CD4-positive, alpha-beta memory T cell (primary cell): Measurements from ENCODE around the gene AAR2. TPM values are rescaled to one million over a fixed set of nuclear protein-coding genes. Genes with fewer than 3 reads are reported as not detected.
A peak's percentile ranks its signal among the peaks of the same experiment; 100 is the strongest.

Source experiments
- CTCF ChIA-PET: fragments of 350-600 bp; sonication (Branson Sonifier 250); formaldehyde crosslinking; loops from one replicate; lab custom pipeline; 2021; ENCODE audit warnings: inconsistent platforms; ENCODE audit not compliant: partially characterized antibody; lab: Charles Lee
- POLR2A ChIA-PET: fragments of 350-600 bp; sonication (Branson Sonifier 250); formaldehyde crosslinking; loops from one replicate; lab custom pipeline; 2021; ENCODE audit not compliant: partially characterized antibody; lab: Charles Lee
- DNase-seq, 5 donors: peaks; one replicate each; pipeline versions ENCODE4 v3.0.0 to v3.0.0-alpha.2; 2020 to 2022; ENCODE audit warnings: mixed read lengths in 1 of 5
- H3K27ac ChIP-seq: one replicate; pipeline ENCODE4 v1.7.0; 2013; ENCODE audit warnings: low read depth, low read length
- H3K27me3 ChIP-seq: 2 replicates; pipeline ENCODE4 v1.7.0; 2013; ENCODE audit warnings: mild to moderate bottlenecking, low read length, moderate library complexity; ENCODE audit not compliant: insufficient read depth
- H3K36me3 ChIP-seq: 2 replicates; pipeline ENCODE4 v1.7.0; 2013; ENCODE audit warnings: mild to moderate bottlenecking, low read length, moderate library complexity; ENCODE audit not compliant: insufficient read depth
- H3K4me1 ChIP-seq: 2 replicates; pipeline ENCODE4 v1.7.0; 2013; ENCODE audit warnings: mild to moderate bottlenecking, low read length, moderate library complexity; ENCODE audit not compliant: insufficient read depth
- H3K4me3 ChIP-seq, 2 donors: one replicate each; pipeline ENCODE4 v1.7.0; 2013; ENCODE audit warnings: low read length in 2 of 2, mild to moderate bottlenecking in 1 of 2
- H3K9me3 ChIP-seq, 2 donors: one replicate each; pipeline ENCODE4 v1.7.0; 2013; ENCODE audit warnings: low read length in 2 of 2, control low read depth in 1 of 2; ENCODE audit not compliant: control insufficient read depth in 1 of 2
- H3K27ac Mint-ChIP-seq, 7 donors: one replicate each; pipeline ENCODE4 v1.8.0; 2020 to 2021; ENCODE audit warnings: mixed read lengths in 7 of 7, mild to moderate bottlenecking in 6 of 7, inconsistent platforms in 3 of 7, moderate library complexity in 3 of 7
- H3K27me3 Mint-ChIP-seq, 2 donors: one replicate each; pipeline ENCODE4 v1.8.0; 2020 to 2021; ENCODE audit warnings: mixed read lengths in 2 of 2
- H3K36me3 Mint-ChIP-seq, 2 donors: one replicate each; pipeline ENCODE4 v1.8.0; 2020 to 2021; ENCODE audit warnings: mixed read lengths in 2 of 2, inconsistent platforms in 1 of 2, mild to moderate bottlenecking in 1 of 2
- H3K4me1 Mint-ChIP-seq, 4 donors: one replicate each; pipeline ENCODE4 v1.8.0; 2020 to 2021; ENCODE audit warnings: mixed read lengths in 4 of 4, mild to moderate bottlenecking in 1 of 4
- H3K4me3 Mint-ChIP-seq, 8 donors: one replicate each; pipeline ENCODE4 v1.8.0; 2020 to 2021; ENCODE audit warnings: mixed read lengths in 8 of 8, mild to moderate bottlenecking in 7 of 8, moderate library complexity in 6 of 8, inconsistent platforms in 3 of 8
- H3K9me3 Mint-ChIP-seq, 8 donors: one replicate each; pipeline ENCODE4 v1.8.0; 2020 to 2021; ENCODE audit warnings: mixed read lengths in 8 of 8, mild to moderate bottlenecking in 5 of 8, inconsistent platforms in 3 of 8, moderate library complexity in 1 of 8
- intact Hi-C: fragments of 100-400 bp; cut with micrococcal nuclease; formaldehyde crosslinking; loops from one replicate; pipeline ENCODE4 v1.15.1; 2023
- polyA plus RNA-seq, 2 donors: library from polyadenylated mRNA; unstranded; fragments of 300-500 nt; fragmentation: Illumina TruSeq; gene quantifications; one replicate each; pipeline ENCODE4 v1.2.3, GENCODE V29; 2021
- total RNA-seq, 2 experiments: library from RNA; stranded (reverse); gene quantifications; one replicate each; pipeline ENCODE4 v1.2.3, GENCODE V29; 2021

The AAR2 gene, protein sequence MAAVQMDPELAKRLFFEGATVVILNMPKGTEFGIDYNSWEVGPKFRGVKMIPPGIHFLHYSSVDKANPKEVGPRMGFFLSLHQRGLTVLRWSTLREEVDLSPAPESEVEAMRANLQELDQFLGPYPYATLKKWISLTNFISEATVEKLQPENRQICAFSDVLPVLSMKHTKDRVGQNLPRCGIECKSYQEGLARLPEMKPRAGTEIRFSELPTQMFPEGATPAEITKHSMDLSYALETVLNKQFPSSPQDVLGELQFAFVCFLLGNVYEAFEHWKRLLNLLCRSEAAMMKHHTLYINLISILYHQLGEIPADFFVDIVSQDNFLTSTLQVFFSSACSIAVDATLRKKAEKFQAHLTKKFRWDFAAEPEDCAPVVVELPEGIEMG
- 10 to 100 TPM; 21.7 to 23.0 TPM for total RNA-seq
- 10 to 100 TPM; 42.2 to 54.3 TPM for polyA plus RNA-seq

DNA sequence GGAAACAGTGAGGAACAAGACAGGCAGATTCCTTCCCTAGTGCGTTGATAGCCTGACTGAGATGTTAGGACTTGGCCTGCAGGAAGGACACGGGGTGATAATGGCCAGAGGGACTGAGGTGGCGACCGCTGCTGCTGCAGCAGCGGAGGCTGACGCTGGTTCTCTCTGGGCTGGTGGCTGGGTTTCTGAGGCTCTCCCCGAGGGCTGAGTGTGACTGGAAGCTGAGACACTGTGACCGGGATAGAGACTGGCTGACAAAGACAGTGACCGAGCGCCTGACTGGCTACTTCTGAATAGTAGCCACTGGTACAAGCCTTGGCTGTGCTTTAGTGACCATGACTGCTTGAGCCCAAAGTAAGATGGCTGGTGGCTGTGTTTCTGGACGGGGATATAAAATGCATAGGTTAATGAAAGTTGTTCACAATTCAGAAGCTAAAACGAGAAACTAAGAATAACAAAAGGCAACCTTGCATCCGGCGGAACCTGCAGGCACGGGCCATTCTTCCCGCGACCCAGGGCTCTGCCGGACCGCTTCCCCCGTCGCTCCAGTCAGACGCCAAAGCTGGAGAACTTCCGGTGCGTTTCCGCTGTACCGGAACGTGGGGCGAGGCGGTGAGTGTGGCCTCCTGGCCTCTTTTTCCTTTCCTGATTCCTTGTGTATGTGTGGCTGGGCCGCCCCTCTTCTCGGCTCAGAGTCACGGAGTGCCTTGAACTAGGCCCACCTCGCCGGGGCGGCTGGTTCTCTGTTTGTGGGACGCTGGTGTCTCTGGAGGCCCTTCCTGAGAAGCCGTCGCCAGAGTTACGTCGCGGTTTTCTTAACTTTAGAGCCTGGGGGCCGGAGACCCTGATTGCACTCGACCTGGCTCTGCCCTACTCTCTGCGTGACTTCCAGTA is at the start of gene AAR2:
AAR2 (plus strand) TSS at position 587 of the 894 bp plus-strand sequence. CDS start 3,391 bp downstream, outside the sequence.
- peaks cover 22 to 53% (median 35%) of the 10 kb centered on the region in 4 donors for H3K4me1 Mint-ChIP-seq
- no peaks in the 10 kb centered on the region for H3K9me3 ChIP-seq
- ChIA-PET CTCF (interaction anchor here (1.0 kb wide), 1 partner anchor 34 kb away, joined by 5 read pairs; no protein-coding TSS in a partner anchor), POLR2A (interaction anchor here (0.8 to 1.1 kb wide), 7 partner anchors 9 to 825 kb away, joined by 3 to 8 read pairs (median 3); partner anchors contain the start of genes CEP250, NDRG3, SCAND1 and UQCC1)
- peaks cover 17% of the 10 kb centered on the region for H3K36me3 ChIP-seq
- H3K36me3 Mint-ChIP-seq = peaks cover 0 to 36% of the 10 kb centered on the region in 2 donors
- peaks cover 0 to under 1% of the 10 kb centered on the region in 2 donors for H3K27me3 Mint-ChIP-seq
- peak within 1 kb of the TSS; percentile 72 to 97 (median 95) for H3K27ac Mint-ChIP-seq
- H3K9me3 Mint-ChIP-seq = peaks cover 0 to 2% (median 0%) of the 10 kb centered on the region in 8 donors
- peak within 1 kb of the TSS; percentile 69 for H3K27ac ChIP-seq
- peaks cover 45% of the 10 kb centered on the region for H3K4me1 ChIP-seq
- intact Hi-C loops = loop anchor here (5.0 kb wide), 2 partner anchors 256 to 824 kb away; partner anchors contain the start of gene UQCC1
- no peaks in the 10 kb centered on the region for H3K27me3 ChIP-seq
- H3K4me3 ChIP-seq = peak within 1 kb of the TSS; percentile 62 to 93
- peak within 1 kb of the TSS; percentile 91 to 98 (median 96) for H3K4me3 Mint-ChIP-seq
- DNase-seq = peak; percentile 74 to 78 (median 74)

DNA sequence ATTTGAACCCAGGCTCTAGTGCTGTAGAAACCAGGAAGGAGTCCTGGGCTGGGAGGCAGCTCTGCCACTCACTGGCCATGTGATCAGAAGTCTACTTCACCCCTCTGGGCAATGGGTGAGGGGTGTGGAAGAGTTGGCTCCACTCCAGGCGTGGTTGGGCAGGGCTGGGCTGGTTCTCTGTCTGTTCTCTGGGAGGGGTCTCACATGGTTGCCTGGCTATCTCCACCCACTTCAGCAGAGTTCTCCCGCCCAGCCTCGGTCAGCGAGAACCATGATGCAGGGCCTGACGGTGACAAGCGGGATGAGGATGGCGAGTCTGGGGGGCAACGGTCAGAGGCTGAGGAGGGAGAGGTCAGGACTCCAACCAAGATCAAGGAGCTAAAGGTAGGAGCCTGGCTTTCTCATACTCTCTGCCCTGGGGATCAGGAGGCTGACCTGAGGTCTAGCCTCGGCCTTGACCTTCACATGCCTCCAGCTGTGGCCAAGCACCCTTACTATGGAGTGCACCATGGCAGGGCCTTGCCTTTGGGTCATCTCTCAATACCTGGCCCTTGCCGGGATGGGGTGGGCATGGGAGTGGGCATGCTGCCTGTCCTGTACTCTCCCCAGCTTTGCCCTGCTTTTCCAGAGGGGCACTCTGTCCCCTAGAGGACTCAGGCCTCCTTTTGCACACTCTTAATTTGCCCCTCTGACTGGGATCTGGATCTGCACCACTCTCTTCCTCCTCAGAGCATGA is 42.1 kb upstream of the AAR2 start:
- CTCF ChIA-PET = interaction anchor here (1.1 to 3.9 kb wide), 2 partner anchors 9 to 201 kb away, joined by 5 to 28 read pairs; no protein-coding TSS in a partner anchor
- no peaks in the 10 kb centered on the region for H3K27me3 ChIP-seq
- Mint-ChIP-seq H3K27ac (no peak overlapping the region), H3K4me1 (no peaks in the 10 kb centered on the region), H3K4me3 (no peak overlapping the region), H3K27me3 (peaks cover 6 to 8% of the 10 kb centered on the region in 2 donors), H3K36me3 (no peaks in the 10 kb centered on the region), H3K9me3 (no peaks in the 10 kb centered on the region)
- no peaks in the 10 kb centered on the region for H3K4me1 ChIP-seq
- H3K27ac ChIP-seq = no peak overlapping the region
- no peak for DNase-seq
- POLR2A ChIA-PET = no interaction called here
- no peak overlapping the region for H3K4me3 ChIP-seq
- H3K36me3 ChIP-seq = no peaks in the 10 kb centered on the region
- intact Hi-C loops = no loop called here
- H3K9me3 ChIP-seq = no peaks in the 10 kb centered on the region

DNA sequence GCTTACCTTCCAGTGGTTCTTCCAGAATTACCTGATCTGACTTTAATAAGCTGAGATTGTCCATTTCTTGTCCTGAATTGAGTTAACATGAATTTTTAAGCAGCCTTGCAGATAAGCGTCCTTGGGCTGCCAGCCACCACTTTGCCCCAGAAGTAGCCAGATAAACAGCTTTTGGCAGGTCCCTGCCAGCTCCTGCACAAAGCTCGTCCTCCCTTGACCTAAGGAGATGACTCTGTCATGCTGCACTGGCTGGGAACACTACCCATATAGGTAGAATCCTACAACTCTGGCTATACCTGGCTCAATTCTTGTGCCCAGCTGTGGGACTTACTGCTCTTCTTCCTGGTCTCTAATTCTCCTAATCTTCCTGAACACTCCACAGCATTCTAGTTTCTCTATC is 39.6 kb upstream of the AAR2 start:
- H3K27me3 Mint-ChIP-seq = peaks cover 6 to 15% of the 10 kb centered on the region in 2 donors
- H3K36me3 Mint-ChIP-seq = no peaks in the 10 kb centered on the region
- Histone ChIP-seq H3K9me3 (no peaks in the 10 kb centered on the region), H3K27me3 (no peaks in the 10 kb centered on the region), H3K4me3 (no peak overlapping the region), H3K27ac (no peak overlapping the region), H3K4me1 (peaks cover 3% of the 10 kb centered on the region), H3K36me3 (no peaks in the 10 kb centered on the region)
- H3K4me1 Mint-ChIP-seq = no peaks in the 10 kb centered on the region
- no peak overlapping the region for H3K4me3 Mint-ChIP-seq
- no peaks in the 10 kb centered on the region for H3K9me3 Mint-ChIP-seq
- ChIA-PET CTCF (interaction anchor here (0.8 to 2.3 kb wide), 6 partner anchors 9 to 204 kb away, joined by 3 to 8 read pairs (median 5); no protein-coding TSS in a partner anchor), POLR2A (no interaction called here)
- intact Hi-C loops = no loop called here
- DNase-seq = no peak
- H3K27ac Mint-ChIP-seq = no peak overlapping the region

DNA sequence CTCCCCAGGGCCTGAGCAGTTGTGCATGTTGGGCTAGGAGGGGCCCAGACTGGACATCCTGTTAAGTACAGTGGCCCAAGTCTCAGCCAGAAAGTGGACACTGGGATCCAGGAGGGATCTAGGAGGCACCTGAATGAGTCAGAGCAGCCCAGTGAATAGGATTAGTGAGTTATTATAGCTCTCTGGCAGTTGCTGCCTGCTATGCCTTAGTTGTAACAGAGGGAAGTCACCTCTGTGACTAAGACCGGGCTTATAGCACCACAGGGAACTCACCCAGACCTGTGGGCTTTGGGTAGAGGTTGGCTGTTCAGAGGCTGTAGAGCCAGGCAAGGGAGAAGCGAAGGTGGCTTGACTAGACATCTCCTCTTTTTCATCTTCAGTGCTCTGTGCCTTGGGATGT is 39.0 kb upstream of the AAR2 start:
- H3K27ac ChIP-seq = no peak overlapping the region
- no peaks in the 10 kb centered on the region for H3K36me3 Mint-ChIP-seq
- peaks cover 3% of the 10 kb centered on the region for H3K4me1 ChIP-seq
- no peak overlapping the region for H3K4me3 ChIP-seq
- DNase-seq = no peak
- H3K27me3 Mint-ChIP-seq = peaks cover 6 to 15% of the 10 kb centered on the region in 2 donors
- CTCF ChIA-PET = interaction anchor here (2.1 to 2.3 kb wide), 3 partner anchors 12 to 204 kb away, joined by 5 to 8 read pairs (median 7); no protein-coding TSS in a partner anchor
- no peak overlapping the region for H3K4me3 Mint-ChIP-seq
- H3K9me3 Mint-ChIP-seq = no peaks in the 10 kb centered on the region
- no peak overlapping the region for H3K27ac Mint-ChIP-seq
- no peaks in the 10 kb centered on the region for H3K4me1 Mint-ChIP-seq
- H3K9me3 ChIP-seq = no peaks in the 10 kb centered on the region
- H3K36me3 ChIP-seq = no peaks in the 10 kb centered on the region
- no peaks in the 10 kb centered on the region for H3K27me3 ChIP-seq
- intact Hi-C loops = no loop called here
- POLR2A ChIA-PET = no interaction called here

DNA sequence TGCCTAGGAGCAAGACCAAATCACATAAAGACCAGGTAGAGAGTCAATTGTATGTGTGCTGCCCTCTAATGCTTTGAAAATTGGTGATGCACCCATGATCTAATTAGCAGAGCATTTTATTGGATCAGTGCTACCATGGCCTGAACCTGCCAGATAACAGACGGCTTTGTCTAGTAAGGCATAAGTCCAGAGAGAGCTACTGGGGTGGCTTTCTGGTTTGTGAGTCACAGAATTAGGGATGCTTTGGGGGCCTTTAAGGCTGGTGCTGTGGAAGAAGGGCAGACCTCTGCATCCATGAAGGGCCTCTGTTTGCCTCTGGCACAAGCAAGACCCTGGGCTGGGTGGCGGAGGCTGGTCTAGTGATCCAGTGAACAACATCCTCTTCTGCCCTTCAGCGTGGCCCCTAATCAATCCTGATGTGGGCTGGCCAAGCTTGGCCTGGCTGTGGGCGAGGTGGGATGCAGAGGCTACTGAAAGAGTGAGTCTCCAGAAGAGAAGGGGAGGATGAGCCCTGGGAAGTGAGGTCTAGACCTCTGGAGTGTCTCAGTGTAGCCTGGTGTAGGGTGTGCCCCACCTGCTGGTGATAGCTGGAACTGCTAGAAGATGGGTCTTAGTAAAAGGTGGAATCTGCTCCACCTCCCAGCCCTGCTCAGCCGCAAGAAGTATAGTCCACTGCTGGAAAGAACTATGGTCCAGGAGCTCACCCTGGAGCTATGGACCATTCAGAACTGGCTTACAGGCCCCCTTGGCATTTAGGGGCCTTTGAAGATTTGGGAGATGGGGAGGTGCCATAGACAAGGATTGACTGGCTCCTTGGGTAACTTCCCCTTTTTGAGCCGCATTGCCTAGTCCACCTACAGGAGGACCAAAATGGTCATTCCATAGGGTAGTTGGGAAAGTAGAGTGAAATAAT is 36.7 kb upstream of the AAR2 start:
- peaks cover 0 to 1% (median 0%) of the 10 kb centered on the region in 8 donors for H3K9me3 Mint-ChIP-seq
- H3K9me3 ChIP-seq = no peaks in the 10 kb centered on the region
- no peaks in the 10 kb centered on the region for H3K36me3 Mint-ChIP-seq
- peak; percentile 50 to 62 (median 58) for DNase-seq
- H3K27ac ChIP-seq = no peak overlapping the region
- H3K4me3 Mint-ChIP-seq = no peak overlapping the region
- no peak overlapping the region for H3K27ac Mint-ChIP-seq
- CTCF ChIA-PET = interaction anchor here (0.7 to 6.2 kb wide), 20 partner anchors 8 to 251 kb away, joined by 3 to 58 read pairs (median 4); no protein-coding TSS in a partner anchor
- H3K4me3 ChIP-seq = no peak overlapping the region
- H3K36me3 ChIP-seq = no peaks in the 10 kb centered on the region
- POLR2A ChIA-PET = no interaction called here
- peaks cover 3% of the 10 kb centered on the region for H3K4me1 ChIP-seq
- H3K27me3 Mint-ChIP-seq = peaks cover 6 to 16% of the 10 kb centered on the region in 2 donors
- intact Hi-C loops = loop anchor here (1.0 to 5.0 kb wide), 3 partner anchors 43 to 1333 kb away; no protein-coding TSS in a partner anchor
- H3K4me1 Mint-ChIP-seq = peaks cover 3 to 6% (median 4%) of the 10 kb centered on the region in 4 donors
- H3K27me3 ChIP-seq = no peaks in the 10 kb centered on the region

DNA sequence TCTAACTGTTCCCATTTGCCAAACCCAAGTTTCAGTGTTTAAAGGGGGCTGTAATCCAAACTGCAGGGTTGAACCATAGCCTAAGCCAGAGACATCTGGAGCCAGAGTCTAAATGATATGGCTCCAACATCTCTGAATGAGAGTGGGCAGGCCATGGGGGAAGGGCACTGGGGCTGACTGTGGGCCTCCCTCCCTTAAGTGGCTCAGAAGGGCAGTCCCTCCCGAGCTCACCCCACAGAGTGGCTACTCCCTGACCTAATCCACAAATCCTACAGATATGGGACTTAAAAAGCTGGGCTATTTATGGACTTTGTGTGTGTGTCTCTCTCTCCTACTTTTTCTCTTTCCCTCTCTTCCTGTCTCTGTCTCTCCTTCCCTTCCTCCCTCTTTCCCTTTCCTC is 35.8 kb upstream of the AAR2 start:
- no peaks in the 10 kb centered on the region for H3K36me3 Mint-ChIP-seq
- POLR2A ChIA-PET = no interaction called here
- H3K27me3 Mint-ChIP-seq = peaks cover 6 to 16% of the 10 kb centered on the region in 2 donors
- CTCF ChIA-PET = interaction anchor here (0.7 to 6.2 kb wide), 11 partner anchors 10 to 239 kb away, joined by 3 to 58 read pairs (median 11); no protein-coding TSS in a partner anchor
- peaks cover 3% of the 10 kb centered on the region for H3K4me1 ChIP-seq
- peak overlapping the region in 1 of 7 donors; percentile 42 for H3K27ac Mint-ChIP-seq
- no peak overlapping the region for H3K4me3 Mint-ChIP-seq
- H3K27ac ChIP-seq = no peak overlapping the region
- H3K4me1 Mint-ChIP-seq = peaks cover 3 to 6% (median 4%) of the 10 kb centered on the region in 4 donors
- no peaks in the 10 kb centered on the region for H3K27me3 ChIP-seq
- H3K9me3 ChIP-seq = no peaks in the 10 kb centered on the region
- H3K4me3 ChIP-seq = no peak overlapping the region
- intact Hi-C loops = loop anchor here (5.0 kb wide), 1 partner anchor 1332 kb away; no protein-coding TSS in a partner anchor
- H3K9me3 Mint-ChIP-seq = peaks cover 0 to 1% (median 0%) of the 10 kb centered on the region in 8 donors
- H3K36me3 ChIP-seq = no peaks in the 10 kb centered on the region
- no peak for DNase-seq
